ENCODE data around the gene CD44. TPM values are rescaled to one million over a fixed set of nuclear protein-coding genes. Genes with fewer than 3 reads are reported as not detected.
"Not testable (repeated sequence)": the region's sequence is repeated elsewhere in the genome, so short reads cannot be mapped to it uniquely, and the experiment has no call there.

The CD44 gene
- 10 to 100 TPM; 19.5 to 32.5 (median 29.2) TPM for total RNA-seq

- Histone ChIP-seq H3K9me3 (no peaks in the 10 kb centered on the region), H3K4me1 (peaks cover 4 to 18% of the 10 kb centered on the region in 2 donors), H3K4me3 (peak within 1 kb of the TSS; percentile 74 to 85 (median 77)), H3K36me3 (no peaks in the 10 kb centered on the region), H3K27ac (peak within 1 kb of the TSS; percentile 74 to 82 (median 78)), H3K27me3 (peaks cover 0 to 7% (median 0%) of the 10 kb centered on the region in 3 donors)
- ATAC-seq (peak; percentile 59), DNase-seq (peak; percentile 35 to 57)
- intact Hi-C loops (cut with DNase I; ENCODE audit: low total_unique reads), result no loop called here
- no peak for TF ChIP-seq CTCF (IDR thresholded peaks at IDR 0.05 in 4 of 5, conservative IDR thresholded peaks at IDR 0.05 in 1 of 5)
- peak in 1 of 2 donors; percentile 55 for TF ChIP-seq POLR2A (IDR thresholded peaks at IDR 0.05)
- in situ Hi-C loops (cut with MboI; ENCODE audit: low sequenced_read_pairs in 4 of 4), result loop anchor here in 1 of 4 donors (25.0 kb wide), 1 partner anchor 152 kb away; no protein-coding TSS in a partner anchor
These were observed at the start of gene CD44 for GRCh38 chr11:35138943-35139721. Gene CD44 (plus strand): TSS chr11:35139171. CDS start chr11:35139304, 133 bp downstream.

GRCh38 chr11:35089666-35090065 is 49.3 kb upstream of the CD44 start:
- in situ Hi-C loops (cut with MboI; ENCODE audit: low sequenced_read_pairs in 4 of 4) (no loop called here), intact Hi-C loops (cut with DNase I; ENCODE audit: low total_unique reads) (no loop called here)
- H3K4me1 ChIP-seq, result peaks cover 13 to 14% of the 10 kb centered on the region in 2 donors
- H3K27me3 ChIP-seq, result no peaks in the 10 kb centered on the region
- H3K36me3 ChIP-seq, result no peaks in the 10 kb centered on the region
- TF ChIP-seq POLR2A (IDR thresholded peaks at IDR 0.05) (no peak), CTCF (IDR thresholded peaks at IDR 0.05 in 4 of 5, conservative IDR thresholded peaks at IDR 0.05 in 1 of 5) (no peak)
- H3K9me3 ChIP-seq, result no peaks in the 10 kb centered on the region
- no peak for DNase-seq
- ATAC-seq, result no peak
- no peak overlapping the region for H3K4me3 ChIP-seq
- H3K27ac ChIP-seq, result no peak overlapping the region

GRCh38 chr11:35090125-35090524 is 48.8 kb upstream of the CD44 start:
- no peak for DNase-seq
- no peaks in the 10 kb centered on the region for H3K36me3 ChIP-seq
- no peaks in the 10 kb centered on the region for H3K27me3 ChIP-seq
- H3K27ac ChIP-seq, result no peak overlapping the region
- H3K9me3 ChIP-seq, result no peaks in the 10 kb centered on the region
- H3K4me3 ChIP-seq, result no peak overlapping the region
- TF ChIP-seq CTCF (IDR thresholded peaks at IDR 0.05 in 4 of 5, conservative IDR thresholded peaks at IDR 0.05 in 1 of 5), result no peak
- no peak for TF ChIP-seq POLR2A (IDR thresholded peaks at IDR 0.05)
- in situ Hi-C loops (cut with MboI; ENCODE audit: low sequenced_read_pairs in 4 of 4), result no loop called here
- no peak for ATAC-seq
- peaks cover 13 to 14% of the 10 kb centered on the region in 2 donors for H3K4me1 ChIP-seq
- intact Hi-C loops (cut with DNase I; ENCODE audit: low total_unique reads), result no loop called here

- H3K27me3 ChIP-seq; ATAC-seq; H3K27ac ChIP-seq; H3K9me3 ChIP-seq; DNase-seq; H3K36me3 ChIP-seq; in situ Hi-C loops (cut with MboI; ENCODE audit: low sequenced_read_pairs in 4 of 4); intact Hi-C loops (cut with DNase I; ENCODE audit: low total_unique reads); H3K4me3 ChIP-seq: not testable (repeated sequence)
- peaks cover 13 to 14% of the 10 kb centered on the region in 2 donors for H3K4me1 ChIP-seq
These were observed 48.0 kb upstream of the CD44 start for GRCh38 chr11:35090991-35091390.

- intact Hi-C loops (cut with DNase I; ENCODE audit: low total_unique reads) (no loop called here), in situ Hi-C loops (cut with MboI; ENCODE audit: low sequenced_read_pairs in 4 of 4) (no loop called here)
- DNase-seq (no peak), ATAC-seq (no peak)
- Histone ChIP-seq H3K27me3 (no peaks in the 10 kb centered on the region), H3K36me3 (no peaks in the 10 kb centered on the region), H3K4me3 (no peak overlapping the region), H3K27ac (no peak overlapping the region), H3K4me1 (peaks cover 16 to 17% of the 10 kb centered on the region in 2 donors), H3K9me3 (no peaks in the 10 kb centered on the region)
- TF ChIP-seq CTCF (IDR thresholded peaks at IDR 0.05 in 4 of 5, conservative IDR thresholded peaks at IDR 0.05 in 1 of 5), result no peak
- no peak for TF ChIP-seq POLR2A (IDR thresholded peaks at IDR 0.05)
These were observed 42.2 kb upstream of the CD44 start for GRCh38 chr11:35096723-35097122.

Measured in gastrocnemius medialis (tissue), 4 donors.